GM23338 (cell line): ENCODE results near the gene LRRTM1. TPM values are rescaled to one million over a fixed set of nuclear protein-coding genes. Genes with fewer than 3 reads are reported as not detected.

Experiments used
- ATAC-seq: fragments of 200-7000 bp; cut with Tn5 transposase; 3 replicates; pipeline ENCODE4 v1.9.1; 2020
- DNase-seq: peaks from one replicate; pipeline ENCODE4 v3.0.0-alpha.2; 2015; ENCODE audit warnings: low spot score
- H2AFZ ChIP-seq: fragments of 200-600 bp; sonication (generic); 2 replicates; pipeline ENCODE4 v1.8.0; 2016; ENCODE audit warnings: antibody characterized with exemption, mild to moderate bottlenecking, moderate library complexity
- H3F3A ChIP-seq: fragments of 200-600 bp; sonication (generic); replicated peaks from 2 replicates; pipeline ENCODE4 v1.8.0; 2017; ENCODE audit warnings: antibody characterized with exemption, mixed run types, low read depth
- H3K27ac ChIP-seq: fragments of 200-600 bp; sonication (generic); 2 replicates; pipeline ENCODE4 v1.6.1; 2016; ENCODE audit warnings: low read depth
- H3K27me3 ChIP-seq: fragments of 200-600 bp; sonication (generic); 2 replicates; pipeline ENCODE4 v1.8.0; 2016; ENCODE audit warnings: mild to moderate bottlenecking, mixed run types, moderate library complexity; ENCODE audit not compliant: insufficient read depth
- H3K36me3 ChIP-seq: fragments of 200-600 bp; sonication (generic); 2 replicates; pipeline ENCODE4 v1.8.0; 2016; ENCODE audit warnings: mild to moderate bottlenecking; ENCODE audit not compliant: insufficient read depth
- H3K4me1 ChIP-seq: fragments of 200-600 bp; sonication (generic); 2 replicates; pipeline ENCODE4 v1.8.0; 2016; ENCODE audit warnings: mild to moderate bottlenecking, moderate library complexity; ENCODE audit not compliant: insufficient read depth
- H3K4me2 ChIP-seq: fragments of 200-600 bp; sonication (generic); 2 replicates; pipeline ENCODE4 v1.7.1; 2017; ENCODE audit warnings: mixed run types
- H3K4me3 ChIP-seq: fragments of 200-600 bp; sonication (generic); 2 replicates; pipeline ENCODE4 v1.6.1; 2016; ENCODE audit warnings: mixed run types
- H3K79me2 ChIP-seq: fragments of 200-600 bp; sonication (generic); replicated peaks from 2 replicates; pipeline ENCODE4 v1.8.0; 2017; ENCODE audit warnings: mild to moderate bottlenecking; ENCODE audit not compliant: insufficient read depth
- H3K9me2 ChIP-seq: fragments of 200-600 bp; sonication (generic); 2 replicates; pipeline ENCODE4 v1.8.0; 2017; ENCODE audit not compliant: insufficient read depth
- H4K20me1 ChIP-seq: fragments of 200-600 bp; sonication (generic); replicated peaks from 2 replicates; pipeline ENCODE4 v1.8.0; 2017; ENCODE audit warnings: mild to moderate bottlenecking; ENCODE audit not compliant: insufficient read depth
- H3K27ac Mint-ChIP-seq: 2 replicates; pipeline ENCODE4 v1.8.0; 2020; ENCODE audit warnings: inconsistent platforms, mild to moderate bottlenecking, moderate library complexity, mixed read lengths
- H3K27me3 Mint-ChIP-seq: 3 replicates; pipeline ENCODE4 v1.8.0; 2022; ENCODE audit warnings: low read depth, mild to moderate bottlenecking, moderate library complexity, mixed read lengths, inconsistent platforms; ENCODE audit not compliant: insufficient read depth, poor library complexity
- H3K36me3 Mint-ChIP-seq: 3 replicates; pipeline ENCODE4 v1.8.0; 2021; ENCODE audit warnings: low read depth, mild to moderate bottlenecking, inconsistent platforms, moderate library complexity, mixed read lengths
- H3K4me1 Mint-ChIP-seq: 3 replicates; pipeline ENCODE4 v1.8.0; 2020; ENCODE audit warnings: mild to moderate bottlenecking, inconsistent platforms, mixed read lengths
- H3K4me3 Mint-ChIP-seq: 3 replicates; pipeline ENCODE4 v1.8.0; 2021; ENCODE audit warnings: moderate library complexity, mild to moderate bottlenecking, inconsistent platforms, mixed read lengths
- H3K9me3 Mint-ChIP-seq: 3 replicates; pipeline ENCODE4 v1.8.0; 2020; ENCODE audit warnings: moderate library complexity, mild to moderate bottlenecking, inconsistent platforms, mixed read lengths
- CREB1 ChIP-seq: fragments of 250-450 bp; sonication (Bioruptor Pico); IDR thresholded peaks from 2 replicates; pipeline ENCODE4 v1.5.0; 2020; ENCODE audit warnings: low read depth, mild to moderate bottlenecking, moderate library complexity
- CTCF ChIP-seq, 2 experiments: fragments of 200-600 bp in 1 of 2; sonication (generic) in 1 of 2; conservative IDR thresholded peaks; 2 replicates each; pipeline versions ENCODE4 v1.5.1 to v1.6.1; 2016 to 2017; ENCODE audit warnings: antibody characterized with exemption in 2 of 2, low read depth in 2 of 2, mild to moderate bottlenecking in 2 of 2, moderate library complexity in 1 of 2
- ETS1 ChIP-seq: IDR thresholded peaks from 2 replicates; pipeline ENCODE4 v1.6.1; 2016; ENCODE audit warnings: antibody characterized with exemption
- EZH2 ChIP-seq: fragments of 200-600 bp; sonication (generic); IDR thresholded peaks from one replicate; pipeline ENCODE4 v1.8.0; 2017; ENCODE audit warnings: antibody characterized with exemption, mild to moderate bottlenecking, low read depth; ENCODE audit not compliant: unreplicated experiment
- EZH2phosphoT487 ChIP-seq: fragments of 200-600 bp; sonication (generic); IDR thresholded peaks from one replicate; pipeline ENCODE4 v1.8.1; 2018; ENCODE audit warnings: antibody characterized with exemption; ENCODE audit not compliant: unreplicated experiment
- JUNB ChIP-seq: IDR thresholded peaks from one replicate; pipeline ENCODE4 v1.6.1; 2016; ENCODE audit warnings: antibody characterized with exemption; ENCODE audit not compliant: unreplicated experiment
- NANOG ChIP-seq: IDR thresholded peaks from 2 replicates; pipeline ENCODE4 v1.6.1; 2016; ENCODE audit warnings: antibody characterized with exemption, borderline replicate concordance
- POLR2AphosphoS5 ChIP-seq: IDR thresholded peaks from 2 replicates; pipeline ENCODE4 v1.6.1; 2016; ENCODE audit warnings: antibody characterized with exemption, low read depth
- REST ChIP-seq: IDR thresholded peaks from one replicate; pipeline ENCODE4 v1.6.1; 2018; ENCODE audit warnings: antibody characterized with exemption; ENCODE audit not compliant: unreplicated experiment
- STAT1 ChIP-seq: IDR thresholded peaks from one replicate; pipeline ENCODE4 v1.6.1; 2016; ENCODE audit warnings: antibody characterized with exemption; ENCODE audit not compliant: unreplicated experiment
- ZNF114 ChIP-seq: fragments of 250-450 bp; sonication (Bioruptor Pico); IDR thresholded peaks from 2 replicates; pipeline ENCODE4 v1.5.0; 2020; ENCODE audit warnings: mild to moderate bottlenecking, moderate library complexity
- ZNF331 ChIP-seq: fragments of 250-450 bp; sonication (Bioruptor Pico); IDR thresholded peaks from 2 replicates; pipeline ENCODE4 v1.5.0; 2020; ENCODE audit warnings: low read depth, mild to moderate bottlenecking, moderate library complexity
- ZNF462 ChIP-seq: fragments of 250-450 bp; sonication (Bioruptor Pico); IDR thresholded peaks from 2 replicates; pipeline ENCODE4 v1.5.0; 2020; ENCODE audit warnings: mild to moderate bottlenecking, moderate library complexity
- polyA plus RNA-seq: library from polyadenylated mRNA; unstranded; fragments of >200 nt; fragmentation: Nextera tagmentation; extraction: Ambion mirVana; gene quantifications from 2 replicates; pipeline ENCODE4 v1.2.1, GENCODE V29; 2016
- total RNA-seq: library from RNA; depleted of rRNA; stranded (reverse); fragments of >200 nt; shearing (Covaris generic); gene quantifications from 2 replicates; pipeline ENCODE4 v1.2.3, GENCODE V29; 2014

LRRTM1 gene
- total and polyA plus RNA-seq, 2 experiments from 2014 or later, result 0.34 to 1.3 TPM

GRCh38 chr2:80322958-80323357, 18.4 kb upstream of the LRRTM1 start:
- Histone ChIP-seq H3K4me2 (peak overlapping the region; percentile 61), H4K20me1 (no peaks in the 10 kb centered on the region), H2AFZ (no peak overlapping the region; the same call in 1 of the 2 replicates), H3F3A (no peaks in the 10 kb centered on the region), H3K79me2 (no peaks in the 10 kb centered on the region), H3K4me1 (peaks cover 54% of the 10 kb centered on the region), H3K9me2 (no peaks in the 10 kb centered on the region), H3K36me3 (no peaks in the 10 kb centered on the region), H3K27ac (no peak overlapping the region), H3K27me3 (peaks cover 34% of the 10 kb centered on the region), H3K4me3 (peak overlapping the region; percentile 46)
- ATAC-seq (peak; percentile 12; the same call in 2 of the 3 replicates), DNase-seq (peak; percentile 11)
- Mint-ChIP-seq H3K27ac (no peak overlapping the region), H3K4me3 (no peak overlapping the region; the same call in 2 of the 3 replicates), H3K4me1 (peaks cover 25% of the 10 kb centered on the region), H3K9me3 (no peaks in the 10 kb centered on the region), H3K36me3 (no peaks in the 10 kb centered on the region), H3K27me3 (peaks cover 6% of the 10 kb centered on the region)
- no peak for TF ChIP-seq CTCF (conservative IDR thresholded peaks at IDR 0.05; ENCODE audit: low read depth in 2 of 2)
- TF ChIP-seq ZNF462 (CRISPR knock-in tag), result no peak
- TF ChIP-seq NANOG, result no peak
- no peak for TF ChIP-seq ZNF114 (CRISPR knock-in tag)
- no peak for TF ChIP-seq ETS1
- no peak for TF ChIP-seq ZNF331 (CRISPR knock-in tag)
- TF ChIP-seq REST, result no peak
- no peak for TF ChIP-seq STAT1
- no peak for TF ChIP-seq EZH2
- TF ChIP-seq EZH2phosphoT487, result no peak
- TF ChIP-seq JUNB, result no peak
- no peak for TF ChIP-seq POLR2AphosphoS5
- no peak for TF ChIP-seq CREB1 (CRISPR knock-in tag)
